Brain microvascular endothelial cell (primary cell): Measurements from ENCODE around the gene STAM.

ENCODE experiments used
- DNase-seq: peaks from one replicate; pipeline ENCODE4 v3.0.0-alpha.2; 2020
- H3K27ac ChIP-seq: fragments of 250-450 bp; sonication (Bioruptor Pico); 2 replicates; pipeline ENCODE4 v1.5.1; 2020; ENCODE audit warnings: mild to moderate bottlenecking, moderate library complexity
- H3K27me3 ChIP-seq: fragments of 250-450 bp; sonication (Bioruptor Pico); replicated peaks from 2 replicates; pipeline ENCODE4 v1.5.1; 2020; ENCODE audit warnings: mild to moderate bottlenecking
- H3K36me3 ChIP-seq: fragments of 250-450 bp; sonication (Bioruptor Pico); replicated peaks from 2 replicates; pipeline ENCODE4 v1.5.1; 2020; ENCODE audit warnings: mild to moderate bottlenecking
- H3K4me3 ChIP-seq: 2 replicates; pipeline ENCODE4 v1.5.1; 2011; ENCODE audit warnings: low read depth, mild to moderate bottlenecking, control low read depth, low read length, moderate library complexity
- CTCF ChIP-seq: IDR thresholded peaks from 2 replicates; pipeline ENCODE4 v1.5.1; 2011; ENCODE audit warnings: low read depth, mild to moderate bottlenecking, moderate library complexity, low read length, control low read depth, inconsistent platforms; ENCODE audit errors: missing control alignments
- in situ Hi-C: cut with HindIII; loops from 2 replicates; pipeline ENCODE4 v1.10.0; 2017; ENCODE audit warnings: low sequenced_read_pairs, low pct_ligation_motif_present

Gene STAM

GRCh38 chr10:17725703-17726102 is 81.8 kb downstream of the STAM start:
- DNase-seq: no peak
- Histone ChIP-seq H3K27ac (no peak overlapping the region), H3K27me3 (no peaks in the 10 kb centered on the region), H3K36me3 (peaks cover 4% of the 10 kb centered on the region), H3K4me3 (no peak overlapping the region)
- no peak for TF ChIP-seq CTCF
- in situ Hi-C loops: no loop called here

- H3K36me3 ChIP-seq: no peaks in the 10 kb centered on the region
- no peak for TF ChIP-seq CTCF
- no peak for DNase-seq
- in situ Hi-C loops: no loop called here
- no peaks in the 10 kb centered on the region for H3K27me3 ChIP-seq
- no peak overlapping the region for H3K27ac ChIP-seq
- H3K4me3 ChIP-seq: no peak overlapping the region
Observed at GRCh38 chr10:17729630-17730029, 85.7 kb downstream of the STAM start.

GRCh38 chr10:17730667-17731066 is 86.7 kb downstream of the STAM start:
- Histone ChIP-seq H3K36me3 (no peaks in the 10 kb centered on the region), H3K4me3 (no peak overlapping the region), H3K27me3 (no peaks in the 10 kb centered on the region), H3K27ac (no peak overlapping the region)
- in situ Hi-C loops: no loop called here
- TF ChIP-seq CTCF: no peak
- no peak for DNase-seq

GRCh38 chr10:17731331-17732020 is 87.5 kb downstream of the STAM start:
- Histone ChIP-seq H3K36me3 (no peaks in the 10 kb centered on the region), H3K27ac (no peak overlapping the region), H3K4me3 (no peak overlapping the region), H3K27me3 (no peaks in the 10 kb centered on the region)
- DNase-seq: no peak
- in situ Hi-C loops: no loop called here
- TF ChIP-seq CTCF: no peak

GRCh38 chr10:17733620-17734019 is 89.7 kb downstream of the STAM start:
- Histone ChIP-seq H3K4me3 (no peak overlapping the region), H3K27me3 (no peaks in the 10 kb centered on the region), H3K27ac (no peak overlapping the region), H3K36me3 (no peaks in the 10 kb centered on the region)
- DNase-seq: no peak
- in situ Hi-C loops: no loop called here
- TF ChIP-seq CTCF: no peak
